T follicular helper cell (primary cell): ENCODE measurements around the gene UBAP2.

ENCODE experiments used
- DNase-seq: peaks from one replicate; pipeline ENCODE4 v3.0.0-alpha.2; 2020; ENCODE audit warnings: low read depth
- total RNA-seq, 2 experiments: gene quantifications; one replicate each; lab custom pipeline; 2026; lab: John Stamatoyannopoulos, UW

UBAP2 gene
- total RNA-seq, result 59.8 to 66.1 reads per million in 2 experiments

- DNase-seq, result peak; percentile 96
Measured at GRCh38 chr9:34048727-34049629, at the start of gene UBAP2. Gene UBAP2, minus strand, starts transcription at chr9:34048887. Its CDS starts 31,739 bp downstream, at chr9:34017148.

GRCh38 chr9:34098307-34098706, 49.6 kb upstream of the UBAP2 start:
- no peak for DNase-seq

- no peak for DNase-seq
Measured at GRCh38 chr9:34097865-34098264, 49.2 kb upstream of the UBAP2 start.

- no peak for DNase-seq
Measured at GRCh38 chr9:34096751-34097150, 48.1 kb upstream of the UBAP2 start.

GRCh38 chr9:34093578-34093977, 44.9 kb upstream of the UBAP2 start:
- DNase-seq, result no peak

- no peak for DNase-seq
Measured at GRCh38 chr9:34089311-34089710, 40.6 kb upstream of the UBAP2 start.

- no peak for DNase-seq
Measured at GRCh38 chr9:34087370-34087769, 38.7 kb upstream of the UBAP2 start.

GRCh38 chr9:34086864-34087263, 38.2 kb upstream of the UBAP2 start:
- DNase-seq, result no peak

GRCh38 chr9:34085581-34086500, 37.2 kb upstream of the UBAP2 start:
- DNase-seq, result no peak

GRCh38 chr9:34084562-34084961, 35.9 kb upstream of the UBAP2 start:
- no peak for DNase-seq

- DNase-seq, result no peak
Measured at GRCh38 chr9:34079181-34079580, 30.5 kb upstream of the UBAP2 start.

- no peak for DNase-seq
Measured at GRCh38 chr9:34072868-34073590, 24.3 kb upstream of the UBAP2 start.

- no peak for DNase-seq
Measured at GRCh38 chr9:34072410-34072809, 23.7 kb upstream of the UBAP2 start.

- no peak for DNase-seq
Measured at GRCh38 chr9:34070606-34071324, 22.1 kb upstream of the UBAP2 start.

- no peak for DNase-seq
Measured at GRCh38 chr9:34069831-34070230, 21.1 kb upstream of the UBAP2 start.

- no peak for DNase-seq
Measured at GRCh38 chr9:34065541-34065940, 16.9 kb upstream of the UBAP2 start.

GRCh38 chr9:34059954-34060353, 11.3 kb upstream of the UBAP2 start:
- DNase-seq, result no peak

GRCh38 chr9:34059281-34059680, 10.6 kb upstream of the UBAP2 start:
- DNase-seq, result no peak

- DNase-seq, result no peak
Measured at GRCh38 chr9:34049630-34050384, 1.1 kb upstream of the UBAP2 start.
